Measurements from ENCODE around the gene BATF3. TPM values are rescaled to one million over a fixed set of nuclear protein-coding genes. Genes with fewer than 3 reads are reported as not detected.

BATF3 gene
- polyA plus RNA-seq, 1 of the 3 experiments (the other 2 are of a cell fraction): 0.76 TPM

- WGBS (ENCODE audit: low lambda C conversion rate): 85% methylated on average over 6 of the region's 8 CpGs
- no peaks in the 10 kb centered on the region for H3K36me3 ChIP-seq (replicated peaks in 1 of 2; ENCODE audit: control insufficient read depth in 1 of 2, insufficient read depth in 2 of 2, low read length in 1 of 2)
- ChIA-PET CTCF (interaction anchor here (1.9 to 6.0 kb wide), 2 partner anchors 60 to 191 kb away, joined by 6 to 51 read pairs; no protein-coding TSS in a partner anchor), POLR2A (interaction anchor here (3.6 kb wide), 1 partner anchor 61 kb away, joined by 41 read pairs; the partner anchor contains the start of gene ATF3)
- TF ChIP-seq EP300 (IDR thresholded peaks at IDR 0.05; ENCODE audit: borderline replicate concordance in 1 of 2, low read depth in 1 of 2, low read length in 1 of 2): peak in 1 of 2 experiments; percentile 50; a peak in 2 of 4 replicates
- TF ChIP-seq YY1 (IDR thresholded peaks at IDR 0.05; ENCODE audit: low read depth): no peak
- no peak for TF ChIP-seq SIN3A (IDR thresholded peaks at IDR 0.05; ENCODE audit: borderline replicate concordance, low read depth, low read length)
- no peak for TF ChIP-seq RCOR1 (IDR thresholded peaks at IDR 0.05; ENCODE audit: low read length)
- TF ChIP-seq USF2 (IDR thresholded peaks at IDR 0.05; ENCODE audit: borderline replicate concordance, low read depth, low read length): no peak
- TF ChIP-seq FOXJ3 (CRISPR knock-in tag; IDR thresholded peaks at IDR 0.05): no peak
- TF ChIP-seq FOXM1 (IDR thresholded peaks at IDR 0.05; ENCODE audit: low read depth): no peak
- TF ChIP-seq RAD21 (IDR thresholded peaks at IDR 0.05; ENCODE audit: low read length): peak; percentile 13
- TF ChIP-seq IRF3 (IDR thresholded peaks at IDR 0.05; ENCODE audit: low read depth, low read length): no peak
- no peak for TF ChIP-seq POLR2AphosphoS5 (IDR thresholded peaks at IDR 0.05; ENCODE audit: low read depth, low read length)
- TF ChIP-seq JUND (IDR thresholded peaks at IDR 0.05): no peak
- TF ChIP-seq FOSL2 (IDR thresholded peaks at IDR 0.05; ENCODE audit: borderline replicate concordance, low read depth): no peak
- TF ChIP-seq CHD2 (IDR thresholded peaks at IDR 0.05; ENCODE audit: low read length, partially characterized antibody): no peak
- no peak for TF ChIP-seq CTCF (IDR thresholded peaks at IDR 0.05)
- H3K9me3 ChIP-seq: no peaks in the 10 kb centered on the region
- no peak overlapping the region for H3K4me3 ChIP-seq (ENCODE audit: low read depth in 2 of 2, low read length in 1 of 2)
- H2AFZ ChIP-seq (ENCODE audit: low read depth): no peak overlapping the region
- no peak overlapping the region for H3K9ac ChIP-seq
- peak overlapping the region in 1 of 2 experiments; percentile 95; a peak in 1 of 4 replicates for H3K27ac ChIP-seq (ENCODE audit: low read depth in 2 of 2, low read length in 1 of 2)
- H3F3A ChIP-seq (replicated peaks; ENCODE audit: insufficient read depth): peaks cover 21% of the 10 kb centered on the region
- no peak overlapping the region for H3K4me2 ChIP-seq
- no peaks in the 10 kb centered on the region for H3K79me2 ChIP-seq (ENCODE audit: insufficient read depth)
- H3K9me2 ChIP-seq: no peaks in the 10 kb centered on the region
- DNase-seq: peak; percentile 54
- no peaks in the 10 kb centered on the region for H3K27me3 ChIP-seq (ENCODE audit: insufficient read depth)
- peaks cover 29 to 51% of the 10 kb centered on the region in 2 experiments for H3K4me1 ChIP-seq (ENCODE audit: control insufficient read depth in 1 of 2, insufficient read depth in 2 of 2, low read depth in 1 of 2, low read length in 1 of 2)
- no peaks in the 10 kb centered on the region for H4K20me1 ChIP-seq (ENCODE audit: insufficient read depth)
Observed at GRCh38 chr1:212669600-212669999, 30.0 kb downstream of the BATF3 start.
